GM21723 (cell line): Measurements from ENCODE around the gene SLC6A20.

Experiments used
- ATAC-seq: cut with Tn5 transposase; IDR thresholded peaks from one replicate; pipeline ENCODE4 v1.9.1; 2021; ENCODE audit warnings: mild to moderate bottlenecking, moderate library complexity; ENCODE audit not compliant: unreplicated experiment

Gene SLC6A20

DNA sequence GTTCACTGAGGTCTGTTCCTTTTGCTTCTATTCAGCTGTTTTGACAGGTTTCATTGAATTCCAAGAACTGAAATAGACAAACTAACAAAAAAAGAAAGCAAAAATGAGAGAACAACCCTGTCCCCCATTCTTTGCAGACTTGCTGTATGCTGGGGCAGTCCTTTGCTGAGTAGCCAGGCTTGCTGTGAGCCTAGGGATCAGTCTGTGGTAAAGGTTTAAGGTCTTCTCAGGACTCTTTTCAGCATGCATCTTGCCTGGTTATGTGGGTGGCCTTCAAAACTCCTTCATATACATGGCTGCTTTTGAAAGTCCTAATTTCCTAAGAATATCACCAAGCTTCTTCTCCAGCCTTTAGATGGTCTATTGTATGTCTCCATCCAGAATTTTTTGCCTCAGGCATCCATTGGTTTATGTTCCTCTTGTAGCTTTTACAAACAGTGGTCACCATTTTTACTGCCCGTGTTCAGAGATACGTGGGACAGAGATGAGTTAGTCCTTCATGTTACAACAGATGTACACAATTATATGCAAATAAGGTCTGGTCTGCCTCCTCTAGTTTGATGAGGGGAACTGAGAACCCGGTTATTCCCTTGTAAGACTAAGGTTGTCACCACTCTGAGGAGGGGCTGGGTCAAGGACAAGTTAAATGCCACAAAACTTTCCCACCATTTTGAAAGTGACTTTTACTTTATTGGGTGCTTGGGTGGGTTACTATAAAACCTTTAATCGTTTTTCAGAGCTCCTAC, 65.8 kb downstream of the SLC6A20 start:
- ATAC-seq = no peak

DNA sequence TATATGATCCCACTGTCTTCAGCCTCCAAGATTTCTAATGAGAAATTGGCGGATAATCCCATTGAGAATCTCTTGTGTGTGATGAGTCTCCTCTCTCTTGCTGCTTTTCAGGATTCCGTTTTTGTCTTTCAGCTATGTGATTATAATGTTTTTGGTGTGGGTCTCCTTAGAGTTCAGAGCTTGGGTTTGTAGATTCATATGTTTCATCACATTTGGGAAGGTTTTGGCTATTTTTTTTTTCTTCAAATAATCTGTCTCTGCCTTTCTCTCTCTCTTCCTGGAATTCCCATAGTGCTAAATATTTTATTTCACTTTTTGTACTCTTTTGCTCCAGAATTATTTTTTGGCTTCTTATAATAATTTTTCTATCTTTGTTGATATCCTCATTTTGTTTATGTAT, 66.7 kb downstream of the SLC6A20 start:
- no peak for ATAC-seq

DNA sequence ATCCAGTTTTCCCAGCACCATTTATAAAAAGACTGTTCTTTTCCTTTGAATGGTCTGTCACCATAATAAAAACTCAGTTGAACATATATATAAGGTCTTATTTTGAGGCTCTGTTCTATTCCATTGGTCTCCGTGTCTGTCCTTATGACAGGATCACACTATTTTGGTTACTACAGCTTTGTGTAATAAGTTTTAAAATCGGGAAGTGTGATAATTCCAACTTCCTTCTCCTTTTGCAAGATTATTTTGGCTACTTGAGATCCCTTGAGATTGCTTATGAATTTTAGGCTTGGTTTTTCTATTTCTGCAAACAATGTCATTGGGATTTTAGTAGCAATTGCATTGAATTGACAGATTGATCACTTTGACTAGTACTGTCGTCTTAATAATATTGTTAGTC, 71.4 kb downstream of the SLC6A20 start:
- no peak for ATAC-seq

DNA sequence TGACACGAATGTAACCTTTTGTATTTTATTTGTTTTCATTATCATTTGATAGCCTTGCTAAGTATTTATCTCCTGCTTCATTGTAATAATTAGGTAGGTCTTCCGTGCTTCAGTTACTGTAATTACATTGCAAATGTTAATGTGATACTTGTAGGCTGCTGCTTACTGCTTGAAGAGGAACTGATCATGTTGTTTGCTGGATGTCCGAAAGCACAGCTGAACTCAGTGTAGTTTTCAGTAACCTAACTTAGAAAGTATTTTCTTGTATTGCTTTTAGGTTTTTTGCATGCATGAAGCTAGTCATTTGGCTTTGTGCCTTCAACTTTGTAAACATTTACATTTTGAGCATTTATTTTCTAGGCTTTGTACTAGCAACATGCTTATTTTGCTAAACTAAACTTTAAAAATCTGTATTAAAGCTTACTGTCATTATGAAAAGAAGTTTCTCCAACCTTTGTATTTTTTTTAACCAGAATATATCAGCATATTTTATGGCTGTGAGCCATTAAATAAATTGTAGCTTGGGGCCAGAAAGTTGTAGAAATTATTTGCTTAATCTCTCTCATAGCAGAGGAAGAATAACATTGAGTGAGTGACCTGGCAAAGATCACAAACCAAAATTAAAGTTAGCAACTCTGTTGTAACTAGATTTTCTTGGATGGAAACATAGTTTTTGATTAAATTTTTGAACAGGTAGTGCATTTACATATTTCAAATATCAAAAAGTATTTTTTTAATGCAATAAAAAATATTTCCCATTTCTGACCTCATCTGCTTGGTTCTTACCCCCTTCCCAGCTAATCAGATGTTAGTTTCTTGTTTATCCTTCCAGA, 76.5 kb downstream of the SLC6A20 start:
- ATAC-seq = no peak

DNA sequence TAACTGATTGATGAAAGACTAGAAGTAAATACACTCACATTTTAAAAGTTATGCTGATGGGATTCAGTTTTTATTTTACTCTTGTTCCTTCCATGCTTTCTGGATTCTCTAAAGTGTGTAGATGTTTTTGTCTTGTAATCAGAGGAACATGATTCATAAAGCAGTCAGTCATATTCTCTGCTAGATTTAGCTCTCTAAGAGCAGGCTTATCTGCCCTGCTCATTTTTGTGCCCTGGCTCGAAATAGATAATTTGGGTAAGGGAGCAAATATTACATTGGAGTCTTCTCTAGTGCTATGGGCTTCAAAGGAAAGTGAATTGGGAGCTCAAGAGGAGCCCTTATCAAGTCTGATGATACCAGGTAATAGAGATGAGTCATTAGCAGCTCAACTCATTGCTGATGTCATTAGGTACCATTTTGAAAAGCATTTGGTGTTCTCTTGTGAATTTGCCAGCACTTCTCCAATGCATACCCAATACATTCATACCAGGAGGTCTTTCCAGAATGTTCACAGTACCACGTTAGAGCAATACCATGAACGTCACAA, 79.5 kb downstream of the SLC6A20 start:
- ATAC-seq = no peak

DNA sequence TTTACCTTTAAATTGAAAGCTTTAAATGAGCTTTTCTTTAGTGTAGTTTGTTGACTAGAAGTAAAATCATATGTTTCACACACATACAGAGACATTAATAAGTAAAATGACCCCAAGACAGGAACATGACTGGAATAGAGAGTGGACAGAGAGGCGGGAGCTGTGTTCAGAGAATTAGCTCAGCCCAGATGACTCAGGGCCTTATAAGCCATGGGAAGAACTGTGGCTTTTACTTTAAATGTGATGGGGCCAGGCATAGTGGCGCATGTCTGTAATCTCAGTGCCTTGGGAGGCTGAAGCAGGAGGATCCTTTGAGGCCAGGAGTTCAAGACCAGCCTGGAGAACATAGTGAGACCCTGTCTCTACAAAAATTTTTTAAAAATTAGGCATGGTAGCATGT, 80.4 kb downstream of the SLC6A20 start:
- ATAC-seq = no peak

DNA sequence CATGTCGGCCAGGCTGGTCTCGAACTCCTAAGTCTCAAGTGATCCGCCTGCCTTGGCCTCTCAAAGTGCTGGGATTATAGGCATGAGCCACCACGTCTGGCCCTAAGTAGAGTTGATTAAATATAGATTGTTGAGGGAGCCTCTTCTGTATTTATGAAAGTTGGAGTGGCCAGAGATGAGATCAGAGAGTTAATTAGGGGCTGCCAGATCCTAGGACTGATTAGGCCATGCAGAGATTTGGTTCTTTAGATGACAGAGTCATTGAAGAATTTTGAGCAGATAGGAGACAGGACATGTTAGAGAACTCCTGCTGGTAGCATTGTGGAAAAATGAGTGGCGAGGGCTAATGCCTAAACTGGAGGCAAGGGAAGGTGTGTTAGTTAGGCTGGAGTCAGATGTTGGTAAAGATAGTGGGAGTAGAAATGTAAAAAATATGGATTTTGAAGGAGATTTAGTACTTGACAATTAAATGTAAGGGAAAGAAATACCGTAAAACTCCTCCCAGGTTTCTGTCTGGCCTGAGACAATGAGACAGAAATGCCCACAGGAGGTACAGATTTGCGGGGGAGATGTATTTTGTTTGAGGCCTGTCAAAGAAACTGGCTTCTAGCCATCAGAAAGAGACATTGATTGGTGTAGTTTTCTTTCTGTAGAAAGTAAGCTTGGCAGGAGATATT, 83.8 kb downstream of the SLC6A20 start:
- no peak for ATAC-seq

DNA sequence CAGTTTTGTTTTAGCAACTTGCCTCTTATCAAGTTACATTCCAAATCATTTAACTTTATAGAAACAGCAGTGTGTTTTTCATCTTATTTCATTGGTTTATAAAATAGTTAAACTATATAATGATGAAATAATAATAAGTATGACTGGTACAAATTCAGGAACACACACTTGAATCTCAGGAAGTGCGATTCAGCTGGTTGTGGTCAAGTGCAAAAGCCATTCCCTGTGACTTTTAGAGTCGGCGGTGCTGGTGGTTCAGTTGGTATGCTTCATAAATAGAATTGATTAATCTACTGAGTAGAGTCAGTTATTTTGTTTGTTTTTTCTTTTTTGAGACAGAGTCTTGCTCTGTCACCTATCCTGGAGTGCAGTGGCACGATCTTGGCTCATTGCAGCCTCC, 84.4 kb downstream of the SLC6A20 start:
- no peak for ATAC-seq

DNA sequence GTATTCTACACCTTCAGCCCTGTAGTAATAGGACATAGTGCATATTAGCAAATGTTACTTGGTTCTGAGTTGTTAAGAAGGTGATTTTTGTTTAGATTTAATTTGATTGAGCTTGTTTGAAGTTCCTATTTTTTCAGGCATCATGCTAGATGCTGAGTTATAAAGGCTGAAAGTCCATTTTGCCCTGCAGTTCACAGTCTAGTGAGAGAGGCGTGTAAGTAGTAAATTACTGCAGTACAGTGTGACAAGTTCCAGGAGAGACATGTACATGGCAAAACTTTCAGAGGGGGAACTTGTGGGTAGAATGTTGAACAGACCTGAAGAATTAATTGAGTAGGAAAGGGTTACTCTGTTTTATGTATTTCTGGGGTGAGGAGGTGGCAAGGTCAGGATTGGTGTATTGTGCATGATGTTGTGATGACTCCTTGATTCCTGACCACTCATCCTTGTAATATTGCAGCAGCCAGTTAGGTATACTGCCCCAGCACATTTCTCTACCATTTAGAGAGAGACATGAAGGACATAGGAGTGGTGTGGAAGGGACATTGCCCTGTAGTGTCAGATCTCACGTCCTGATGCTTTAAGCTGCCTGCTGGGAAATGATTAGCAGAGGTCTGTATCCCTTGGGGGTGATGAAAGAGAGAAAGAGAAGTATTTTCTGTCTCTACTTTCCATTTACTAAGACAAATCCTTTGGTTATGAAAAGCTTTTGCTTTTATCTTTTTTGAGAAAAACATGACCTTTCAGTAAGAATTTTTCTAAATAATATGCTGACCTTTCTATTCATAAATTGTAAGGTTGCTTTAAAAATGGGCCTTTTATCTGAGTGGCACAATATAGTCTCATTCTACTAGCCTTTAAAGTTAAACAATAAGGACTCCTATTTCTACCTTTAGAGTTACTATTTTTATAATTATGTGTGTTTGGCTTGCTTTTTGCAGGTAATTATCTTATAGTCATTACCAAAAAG, 90.2 kb downstream of the SLC6A20 start:
- ATAC-seq = no peak
